SK-N-SH (cell line): ENCODE results near the gene MPC2. TPM values are rescaled to one million over a fixed set of nuclear protein-coding genes. Genes with fewer than 3 reads are reported as not detected.

Experiments used
- CTCF ChIA-PET: fragments of 300-600, 350-600 bp; formaldehyde crosslinking; extraction: SDS; loops from one replicate; lab custom pipeline; 2021; lab: Yijun Ruan, JAX
- POLR2A ChIA-PET: fragments of 350-600 bp; sonication (Branson Sonifier 250); formaldehyde crosslinking; extraction: SDS; loops from one replicate; lab custom pipeline; 2020; ENCODE audit warnings: antibody characterized with exemption, inconsistent platforms; lab: Yijun Ruan, JAX
- DNase-seq: peaks from one replicate; pipeline ENCODE4 v3.0.0; 2012
- H2AFZ ChIP-seq: fragments of 200-600 bp; sonication (generic); 2 replicates; pipeline ENCODE4 v1.8.1; 2016; ENCODE audit warnings: antibody characterized with exemption, mild to moderate bottlenecking, low read depth
- H3F3A ChIP-seq: fragments of 200-600 bp; sonication (generic); replicated peaks from 2 replicates; pipeline ENCODE3; 2016; ENCODE audit warnings: antibody characterized with exemption, mild to moderate bottlenecking; ENCODE audit not compliant: insufficient read depth
- H3K27ac ChIP-seq, 2 experiments: fragments of 200-500 bp in 1 of 2; fragments of 200-600 bp in 1 of 2; sonication (Bioruptor generic) in 1 of 2; sonication (generic), shearing (Covaris generic) in 1 of 2; 2 replicates each; pipeline versions ENCODE4 v1.5.1 to v1.6.1; 2014 to 2016; ENCODE audit warnings: low read depth in 2 of 2, inconsistent platforms in 1 of 2, low read length in 1 of 2, mild to moderate bottlenecking in 1 of 2, mixed read lengths in 1 of 2
- H3K27me3 ChIP-seq: fragments of 200-600 bp; sonication (generic), shearing (Covaris generic); 2 replicates; pipeline ENCODE4 v1.6.1; 2016; ENCODE audit warnings: mixed run types; ENCODE audit not compliant: insufficient read depth
- H3K36me3 ChIP-seq, 2 experiments: fragments of 200-500 bp in 1 of 2; fragments of 200-600 bp in 1 of 2; sonication (Bioruptor generic) in 1 of 2; sonication (generic) in 1 of 2; replicated peaks in 1 of 2; 2 replicates each; pipeline versions ENCODE3 to v1.5.1; 2014 to 2016; ENCODE audit warnings: low read length in 1 of 2, mild to moderate bottlenecking in 1 of 2; ENCODE audit not compliant: insufficient read depth in 2 of 2, control insufficient read depth in 1 of 2
- H3K4me1 ChIP-seq, 2 experiments: fragments of 200-500 bp in 1 of 2; fragments of 200-600 bp in 1 of 2; sonication (Bioruptor generic) in 1 of 2; sonication (generic), shearing (Covaris generic) in 1 of 2; 2 replicates each; pipeline versions ENCODE4 v1.5.1 to v1.6.1; 2014 to 2016; ENCODE audit warnings: low read depth in 1 of 2, low read length in 1 of 2, mixed run types in 1 of 2; ENCODE audit not compliant: insufficient read depth in 2 of 2, control insufficient read depth in 1 of 2
- H3K4me2 ChIP-seq: fragments of 200-600 bp; sonication (generic), shearing (Covaris generic); 2 replicates; pipeline ENCODE4 v1.6.1; 2017; ENCODE audit warnings: mixed run types
- H3K4me3 ChIP-seq, 2 experiments: fragments of 200-500 bp in 1 of 2; fragments of 200-600 bp in 1 of 2; sonication (Bioruptor generic) in 1 of 2; sonication (generic), shearing (Covaris generic) in 1 of 2; 2 replicates each; pipeline versions ENCODE4 v1.5.1 to v1.8.1; 2014 to 2016; ENCODE audit warnings: low read depth in 2 of 2, inconsistent platforms in 1 of 2, low read length in 1 of 2, mild to moderate bottlenecking in 1 of 2, mixed read lengths in 1 of 2, moderate library complexity in 1 of 2
- H3K79me2 ChIP-seq: fragments of 200-600 bp; sonication (generic); 2 replicates; pipeline ENCODE4 v1.8.1; 2017; ENCODE audit warnings: mild to moderate bottlenecking; ENCODE audit not compliant: insufficient read depth
- H3K9ac ChIP-seq: fragments of 200-600 bp; sonication (generic); 2 replicates; pipeline ENCODE4 v1.6.1; 2017; ENCODE audit warnings: mixed run types
- H3K9me2 ChIP-seq: fragments of 200-600 bp; sonication (generic); 2 replicates; pipeline ENCODE4 v1.6.1; 2017; ENCODE audit warnings: mixed run types
- H3K9me3 ChIP-seq: fragments of 200-600 bp; sonication (generic); 2 replicates; pipeline ENCODE4 v1.6.1; 2017; ENCODE audit warnings: mixed run types, mild to moderate bottlenecking, moderate library complexity
- H4K20me1 ChIP-seq: fragments of 200-600 bp; sonication (generic); 2 replicates; pipeline ENCODE4 v1.6.1; 2017; ENCODE audit warnings: mild to moderate bottlenecking, mixed run types; ENCODE audit not compliant: insufficient read depth
- CHD2 ChIP-seq: fragments of 150-350 bp; IDR thresholded peaks from 2 replicates; pipeline ENCODE4 v1.6.1; 2018; ENCODE audit warnings: low read length; ENCODE audit not compliant: partially characterized antibody
- EP300 ChIP-seq, 2 experiments: IDR thresholded peaks; 2 replicates each; pipeline versions ENCODE4 v1.4.0 to v1.6.1; 2012; ENCODE audit warnings: borderline replicate concordance in 1 of 2, low read depth in 1 of 2, low read length in 1 of 2
- FOXJ3 ChIP-seq: sonication (generic); formaldehyde crosslinking; IDR thresholded peaks from 2 replicates; pipeline ENCODE4 v1.5.1; 2020; ENCODE audit warnings: mild to moderate bottlenecking, missing genetic modification reagents
- FOXM1 ChIP-seq: IDR thresholded peaks from 2 replicates; pipeline ENCODE4 v1.4.0; 2012; ENCODE audit warnings: low read depth, mild to moderate bottlenecking
- GATA2 ChIP-seq: sonication (generic); formaldehyde crosslinking; IDR thresholded peaks from 2 replicates; pipeline ENCODE4 v1.5.0; 2020; ENCODE audit warnings: mild to moderate bottlenecking, missing genetic modification reagents
- MXI1 ChIP-seq: IDR thresholded peaks from 2 replicates; pipeline ENCODE4 v1.6.1; 2012; ENCODE audit warnings: mild to moderate bottlenecking, low read depth, low read length, improper control_type of control experiment
- PBX3 ChIP-seq: IDR thresholded peaks from 2 replicates; pipeline ENCODE4; 2012
- RAD21 ChIP-seq: IDR thresholded peaks from 2 replicates; pipeline ENCODE4 v1.6.1; 2012; ENCODE audit warnings: mild to moderate bottlenecking, low read length
- RFX5 ChIP-seq: IDR thresholded peaks from 2 replicates; pipeline ENCODE4 v1.6.1; 2012; ENCODE audit warnings: mild to moderate bottlenecking, improper control_type of control experiment, low read length
- SIN3A ChIP-seq: IDR thresholded peaks from 2 replicates; pipeline ENCODE4 v1.6.1; 2012; ENCODE audit warnings: low read depth, mild to moderate bottlenecking, low read length, moderate library complexity, borderline replicate concordance
- SMC3 ChIP-seq: IDR thresholded peaks from 2 replicates; pipeline ENCODE4 v1.6.1; 2012; ENCODE audit warnings: low read depth, low read length, improper control_type of control experiment
- TEAD4 ChIP-seq: IDR thresholded peaks from 2 replicates; pipeline ENCODE4 v1.4.0; 2012; ENCODE audit warnings: mild to moderate bottlenecking, borderline replicate concordance; ENCODE audit not compliant: insufficient read depth
- WGBS: methylation state at CpG from one replicate; pipeline ENCODE4 v1.1.6; 2017; ENCODE audit warnings: low lambda C conversion rate; 5-methylcytosine and 5-hydroxymethylcytosine counted together
- polyA plus RNA-seq, 3 experiments: library from polyadenylated mRNA; depleted of rRNA; stranded (reverse); fragments of >200 nt; gene quantifications; 2 replicates each; pipeline ENCODE4 v1.2.3, GENCODE V29; 2012
- TF ChIP-seq, protein P1 (sequence below): IDR thresholded peaks from 2 replicates; pipeline ENCODE4 v1.6.1; 2012; ENCODE audit warnings: mild to moderate bottlenecking, low read depth, low read length, moderate library complexity
- TF ChIP-seq, protein P2 (sequence below): IDR thresholded peaks from 2 replicates; pipeline ENCODE4 v1.4.0; 2012; ENCODE audit warnings: low read depth, borderline replicate concordance
- TF ChIP-seq, protein P3 (sequence below): fragments of 200-600 bp; sonication (generic); IDR thresholded peaks from 2 replicates; pipeline ENCODE4 v1.6.1; 2017; ENCODE audit warnings: antibody characterized with exemption, mild to moderate bottlenecking, moderate library complexity

The MPC2 gene
- polyA plus RNA-seq, 1 of the 3 experiments (the other 2 are of a cell fraction) = 15.9 TPM

GRCh38 chr1:167880580-167881021, 56.3 kb downstream of the MPC2 start:
- DNase-seq = no peak
- 92% methylated on average over 3 of the region's 3 CpGs for WGBS
- Histone ChIP-seq H2AFZ (no peak overlapping the region; the same call in none of the 2 replicates), H3K79me2 (no peaks in the 10 kb centered on the region), H3K9me2 (0 out of 2 replicates have a peak, but pooled peaks cover 2% of the 10 kb centered on the region), H3K27ac (peak overlapping the region in 1 of 2 experiments; percentile 50; a peak in 2 of 4 replicates), H3K4me2 (0 out of 2 replicates have a peak overlapping the region, but pooled peaks have one; percentile 24), H3K4me3 (no peak overlapping the region), H3K27me3 (no peaks in the 10 kb centered on the region), H3K9ac (no peak overlapping the region), H4K20me1 (no peaks in the 10 kb centered on the region), H3F3A (peaks cover 15% of the 10 kb centered on the region), H3K36me3 (no peaks in the 10 kb centered on the region), H3K9me3 (no peaks in the 10 kb centered on the region), H3K4me1 (peaks cover 0 to 15% of the 10 kb centered on the region in 2 experiments; a peak in 1 of 4 replicates)
- ChIA-PET CTCF (no interaction called here), POLR2A (no interaction called here)
- TF ChIP-seq RFX5 (no peak), FOXM1 (no peak), SIN3A (no peak), FOXJ3 (no peak), RAD21 (no peak), GATA2 (no peak), EP300 (IDR thresholded peaks at IDR 0.05; ENCODE audit: borderline replicate concordance in 1 of 2, low read depth in 1 of 2, low read length in 1 of 2) (no peak), MXI1 (no peak), PBX3 (no peak), SMC3 (no peak), CHD2 (no peak), TEAD4 (no peak)
- TF ChIP-seq, protein P1, sequence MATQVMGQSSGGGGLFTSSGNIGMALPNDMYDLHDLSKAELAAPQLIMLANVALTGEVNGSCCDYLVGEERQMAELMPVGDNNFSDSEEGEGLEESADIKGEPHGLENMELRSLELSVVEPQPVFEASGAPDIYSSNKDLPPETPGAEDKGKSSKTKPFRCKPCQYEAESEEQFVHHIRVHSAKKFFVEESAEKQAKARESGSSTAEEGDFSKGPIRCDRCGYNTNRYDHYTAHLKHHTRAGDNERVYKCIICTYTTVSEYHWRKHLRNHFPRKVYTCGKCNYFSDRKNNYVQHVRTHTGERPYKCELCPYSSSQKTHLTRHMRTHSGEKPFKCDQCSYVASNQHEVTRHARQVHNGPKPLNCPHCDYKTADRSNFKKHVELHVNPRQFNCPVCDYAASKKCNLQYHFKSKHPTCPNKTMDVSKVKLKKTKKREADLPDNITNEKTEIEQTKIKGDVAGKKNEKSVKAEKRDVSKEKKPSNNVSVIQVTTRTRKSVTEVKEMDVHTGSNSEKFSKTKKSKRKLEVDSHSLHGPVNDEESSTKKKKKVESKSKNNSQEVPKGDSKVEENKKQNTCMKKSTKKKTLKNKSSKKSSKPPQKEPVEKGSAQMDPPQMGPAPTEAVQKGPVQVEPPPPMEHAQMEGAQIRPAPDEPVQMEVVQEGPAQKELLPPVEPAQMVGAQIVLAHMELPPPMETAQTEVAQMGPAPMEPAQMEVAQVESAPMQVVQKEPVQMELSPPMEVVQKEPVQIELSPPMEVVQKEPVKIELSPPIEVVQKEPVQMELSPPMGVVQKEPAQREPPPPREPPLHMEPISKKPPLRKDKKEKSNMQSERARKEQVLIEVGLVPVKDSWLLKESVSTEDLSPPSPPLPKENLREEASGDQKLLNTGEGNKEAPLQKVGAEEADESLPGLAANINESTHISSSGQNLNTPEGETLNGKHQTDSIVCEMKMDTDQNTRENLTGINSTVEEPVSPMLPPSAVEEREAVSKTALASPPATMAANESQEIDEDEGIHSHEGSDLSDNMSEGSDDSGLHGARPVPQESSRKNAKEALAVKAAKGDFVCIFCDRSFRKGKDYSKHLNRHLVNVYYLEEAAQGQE = no peak
- TF ChIP-seq, protein P2, sequence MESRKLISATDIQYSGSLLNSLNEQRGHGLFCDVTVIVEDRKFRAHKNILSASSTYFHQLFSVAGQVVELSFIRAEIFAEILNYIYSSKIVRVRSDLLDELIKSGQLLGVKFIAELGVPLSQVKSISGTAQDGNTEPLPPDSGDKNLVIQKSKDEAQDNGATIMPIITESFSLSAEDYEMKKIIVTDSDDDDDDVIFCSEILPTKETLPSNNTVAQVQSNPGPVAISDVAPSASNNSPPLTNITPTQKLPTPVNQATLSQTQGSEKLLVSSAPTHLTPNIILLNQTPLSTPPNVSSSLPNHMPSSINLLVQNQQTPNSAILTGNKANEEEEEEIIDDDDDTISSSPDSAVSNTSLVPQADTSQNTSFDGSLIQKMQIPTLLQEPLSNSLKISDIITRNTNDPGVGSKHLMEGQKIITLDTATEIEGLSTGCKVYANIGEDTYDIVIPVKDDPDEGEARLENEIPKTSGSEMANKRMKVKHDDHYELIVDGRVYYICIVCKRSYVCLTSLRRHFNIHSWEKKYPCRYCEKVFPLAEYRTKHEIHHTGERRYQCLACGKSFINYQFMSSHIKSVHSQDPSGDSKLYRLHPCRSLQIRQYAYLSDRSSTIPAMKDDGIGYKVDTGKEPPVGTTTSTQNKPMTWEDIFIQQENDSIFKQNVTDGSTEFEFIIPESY = no peak
- TF ChIP-seq, protein P3, sequence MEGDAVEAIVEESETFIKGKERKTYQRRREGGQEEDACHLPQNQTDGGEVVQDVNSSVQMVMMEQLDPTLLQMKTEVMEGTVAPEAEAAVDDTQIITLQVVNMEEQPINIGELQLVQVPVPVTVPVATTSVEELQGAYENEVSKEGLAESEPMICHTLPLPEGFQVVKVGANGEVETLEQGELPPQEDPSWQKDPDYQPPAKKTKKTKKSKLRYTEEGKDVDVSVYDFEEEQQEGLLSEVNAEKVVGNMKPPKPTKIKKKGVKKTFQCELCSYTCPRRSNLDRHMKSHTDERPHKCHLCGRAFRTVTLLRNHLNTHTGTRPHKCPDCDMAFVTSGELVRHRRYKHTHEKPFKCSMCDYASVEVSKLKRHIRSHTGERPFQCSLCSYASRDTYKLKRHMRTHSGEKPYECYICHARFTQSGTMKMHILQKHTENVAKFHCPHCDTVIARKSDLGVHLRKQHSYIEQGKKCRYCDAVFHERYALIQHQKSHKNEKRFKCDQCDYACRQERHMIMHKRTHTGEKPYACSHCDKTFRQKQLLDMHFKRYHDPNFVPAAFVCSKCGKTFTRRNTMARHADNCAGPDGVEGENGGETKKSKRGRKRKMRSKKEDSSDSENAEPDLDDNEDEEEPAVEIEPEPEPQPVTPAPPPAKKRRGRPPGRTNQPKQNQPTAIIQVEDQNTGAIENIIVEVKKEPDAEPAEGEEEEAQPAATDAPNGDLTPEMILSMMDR = no peak
